Astrocyte (in vitro differentiated cells and primary cell): Measurements from ENCODE around the gene PNPLA6. TPM values are rescaled to one million over a fixed set of nuclear protein-coding genes. Genes with fewer than 3 reads are reported as not detected.

ENCODE experiments used
- DNase-seq: peaks from one replicate; pipeline ENCODE4 v3.0.0-alpha.2; 2010; ENCODE audit warnings: low read depth
- FAIRE-seq: peaks from 2 replicates; lab custom pipeline; 2011; peaks lifted over from hg19 to GRCh38; lab: Jason Lieb, UNC
- H2AFZ ChIP-seq: 2 replicates; pipeline ENCODE4 v1.6.0; 2012; ENCODE audit warnings: low read depth, low read length, inconsistent platforms
- H3K27ac ChIP-seq: 2 replicates; pipeline ENCODE4 v1.5.1; 2011; ENCODE audit warnings: low read depth, low read length, inconsistent platforms
- H3K27me3 ChIP-seq: 2 replicates; pipeline ENCODE4 v1.6.0; 2011; ENCODE audit warnings: low read length, inconsistent platforms; ENCODE audit not compliant: insufficient read depth
- H3K36me3 ChIP-seq: 2 replicates; pipeline ENCODE4 v1.5.1; 2011; ENCODE audit warnings: low read length, inconsistent platforms; ENCODE audit not compliant: insufficient read depth
- H3K4me1 ChIP-seq: 2 replicates; pipeline ENCODE4 v1.5.1; 2011; ENCODE audit warnings: low read length, inconsistent platforms; ENCODE audit not compliant: insufficient read depth
- H3K4me2 ChIP-seq: 2 replicates; pipeline ENCODE4 v1.6.0; 2012; ENCODE audit warnings: low read length, inconsistent platforms
- H3K4me3 ChIP-seq: 2 replicates; pipeline ENCODE4 v1.5.1; 2011; ENCODE audit warnings: low read depth, mild to moderate bottlenecking, low read length, inconsistent platforms; ENCODE audit not compliant: insufficient read depth
- H3K79me2 ChIP-seq: 2 replicates; pipeline ENCODE4 v1.6.0; 2012; ENCODE audit warnings: mild to moderate bottlenecking, low read length, inconsistent platforms; ENCODE audit not compliant: insufficient read depth
- H3K9ac ChIP-seq: 2 replicates; pipeline ENCODE4 v1.6.0; 2012; ENCODE audit warnings: mild to moderate bottlenecking, low read length, inconsistent platforms
- H3K9me3 ChIP-seq: 2 replicates; pipeline ENCODE4 v1.5.1; 2012; ENCODE audit warnings: low read depth, mild to moderate bottlenecking, low read length, inconsistent platforms; ENCODE audit not compliant: insufficient read depth
- H4K20me1 ChIP-seq: 2 replicates; pipeline ENCODE4 v1.6.0; 2012; ENCODE audit warnings: low read length, inconsistent platforms; ENCODE audit not compliant: insufficient read depth
- H3K27ac Mint-ChIP-seq: one replicate; pipeline ENCODE4 v1.8.0; 2021; ENCODE audit warnings: mild to moderate bottlenecking, mixed read lengths; ENCODE audit not compliant: unreplicated experiment
- H3K27me3 Mint-ChIP-seq: one replicate; pipeline ENCODE4 v1.8.0; 2021; ENCODE audit warnings: low read depth, mixed read lengths; ENCODE audit not compliant: unreplicated experiment
- H3K36me3 Mint-ChIP-seq: one replicate; pipeline ENCODE4 v1.8.0; 2021; ENCODE audit warnings: low read depth, mixed read lengths; ENCODE audit not compliant: unreplicated experiment
- H3K4me1 Mint-ChIP-seq: one replicate; pipeline ENCODE4 v1.8.0; 2021; ENCODE audit warnings: low read depth, mixed read lengths; ENCODE audit not compliant: unreplicated experiment
- H3K4me3 Mint-ChIP-seq: one replicate; pipeline ENCODE4 v1.8.0; 2021; ENCODE audit warnings: mild to moderate bottlenecking, moderate library complexity, mixed read lengths; ENCODE audit not compliant: unreplicated experiment
- H3K9me3 Mint-ChIP-seq: one replicate; pipeline ENCODE4 v1.8.0; 2021; ENCODE audit warnings: mild to moderate bottlenecking, mixed read lengths; ENCODE audit not compliant: unreplicated experiment
- CTCF ChIP-seq: IDR thresholded peaks from 2 replicates; pipeline ENCODE4 v1.5.1; 2011; ENCODE audit warnings: low read depth, mild to moderate bottlenecking, inconsistent platforms, low read length, moderate library complexity; ENCODE audit not compliant: insufficient read depth
- EZH2 ChIP-seq: IDR thresholded peaks from 2 replicates; pipeline ENCODE4 v1.6.1; 2012; ENCODE audit warnings: mild to moderate bottlenecking, low read length, inconsistent platforms; ENCODE audit not compliant: insufficient read depth
- total RNA-seq: library from RNA; stranded (reverse); gene quantifications from 2 replicates; pipeline ENCODE4 v1.2.1, GENCODE V29; 2021

Gene PNPLA6
- total RNA-seq, 1 donor from 2014 or later, result 90.2 TPM

- Histone ChIP-seq H3K27me3 (no peaks in the 10 kb centered on the region), H3K4me3 (no peak overlapping the region), H3K79me2 (no peaks in the 10 kb centered on the region), H2AFZ (no peak overlapping the region), H3K27ac (no peak overlapping the region), H3K4me1 (no peaks in the 10 kb centered on the region), H3K9me3 (no peaks in the 10 kb centered on the region), H4K20me1 (peaks cover 10% of the 10 kb centered on the region), H3K36me3 (peaks cover 16% of the 10 kb centered on the region), H3K4me2 (no peak overlapping the region), H3K9ac (no peak overlapping the region)
- Mint-ChIP-seq H3K4me1 (no peaks in the 10 kb centered on the region), H3K4me3 (no peak overlapping the region), H3K9me3 (no peaks in the 10 kb centered on the region), H3K27ac (no peak overlapping the region), H3K27me3 (no peaks in the 10 kb centered on the region), H3K36me3 (peaks cover 30% of the 10 kb centered on the region)
- DNase-seq (no peak), FAIRE-seq (no peak)
- no peak for TF ChIP-seq CTCF
- no peak for TF ChIP-seq EZH2
Observed at GRCh38 chr19:7558667-7559066, 23.1 kb downstream of the PNPLA6 start.

GRCh38 chr19:7559102-7559501 is 23.6 kb downstream of the PNPLA6 start:
- Histone ChIP-seq H3K4me1 (no peaks in the 10 kb centered on the region), H2AFZ (no peak overlapping the region), H4K20me1 (peaks cover 10% of the 10 kb centered on the region), H3K27me3 (no peaks in the 10 kb centered on the region), H3K4me3 (no peak overlapping the region), H3K9ac (no peak overlapping the region), H3K9me3 (no peaks in the 10 kb centered on the region), H3K79me2 (no peaks in the 10 kb centered on the region), H3K27ac (no peak overlapping the region), H3K36me3 (peaks cover 16% of the 10 kb centered on the region), H3K4me2 (no peak overlapping the region)
- Mint-ChIP-seq H3K4me1 (no peaks in the 10 kb centered on the region), H3K4me3 (no peak overlapping the region), H3K9me3 (no peaks in the 10 kb centered on the region), H3K27ac (no peak overlapping the region), H3K27me3 (no peaks in the 10 kb centered on the region), H3K36me3 (peaks cover 30% of the 10 kb centered on the region)
- DNase-seq, result no peak
- TF ChIP-seq EZH2 (no peak), CTCF (no peak)
- FAIRE-seq, result no peak

- Mint-ChIP-seq H3K4me1 (no peaks in the 10 kb centered on the region), H3K27ac (no peak overlapping the region), H3K36me3 (peaks cover 27% of the 10 kb centered on the region), H3K27me3 (no peaks in the 10 kb centered on the region), H3K9me3 (no peaks in the 10 kb centered on the region), H3K4me3 (no peak overlapping the region)
- H3K4me2 ChIP-seq, result no peak overlapping the region
- no peaks in the 10 kb centered on the region for H3K4me1 ChIP-seq
- no peaks in the 10 kb centered on the region for H3K79me2 ChIP-seq
- FAIRE-seq (no peak), DNase-seq (no peak)
- TF ChIP-seq CTCF, result no peak
- peaks cover 10% of the 10 kb centered on the region for H4K20me1 ChIP-seq
- H2AFZ ChIP-seq, result no peak overlapping the region
- H3K4me3 ChIP-seq, result no peak overlapping the region
- H3K27me3 ChIP-seq, result no peaks in the 10 kb centered on the region
- no peaks in the 10 kb centered on the region for H3K9me3 ChIP-seq
- H3K27ac ChIP-seq, result no peak overlapping the region
- H3K36me3 ChIP-seq, result peaks cover 16% of the 10 kb centered on the region
- H3K9ac ChIP-seq, result no peak overlapping the region
Observed at GRCh38 chr19:7560255-7560654, 24.7 kb downstream of the PNPLA6 start.
